ENCODE results near the gene SDR39U1.
"Not testable (repeated sequence)": the region's sequence is repeated elsewhere in the genome, so short reads cannot be mapped to it uniquely, and the experiment has no call there.

The SDR39U1 gene, protein sequence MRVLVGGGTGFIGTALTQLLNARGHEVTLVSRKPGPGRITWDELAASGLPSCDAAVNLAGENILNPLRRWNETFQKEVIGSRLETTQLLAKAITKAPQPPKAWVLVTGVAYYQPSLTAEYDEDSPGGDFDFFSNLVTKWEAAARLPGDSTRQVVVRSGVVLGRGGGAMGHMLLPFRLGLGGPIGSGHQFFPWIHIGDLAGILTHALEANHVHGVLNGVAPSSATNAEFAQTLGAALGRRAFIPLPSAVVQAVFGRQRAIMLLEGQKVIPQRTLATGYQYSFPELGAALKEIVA

DNA sequence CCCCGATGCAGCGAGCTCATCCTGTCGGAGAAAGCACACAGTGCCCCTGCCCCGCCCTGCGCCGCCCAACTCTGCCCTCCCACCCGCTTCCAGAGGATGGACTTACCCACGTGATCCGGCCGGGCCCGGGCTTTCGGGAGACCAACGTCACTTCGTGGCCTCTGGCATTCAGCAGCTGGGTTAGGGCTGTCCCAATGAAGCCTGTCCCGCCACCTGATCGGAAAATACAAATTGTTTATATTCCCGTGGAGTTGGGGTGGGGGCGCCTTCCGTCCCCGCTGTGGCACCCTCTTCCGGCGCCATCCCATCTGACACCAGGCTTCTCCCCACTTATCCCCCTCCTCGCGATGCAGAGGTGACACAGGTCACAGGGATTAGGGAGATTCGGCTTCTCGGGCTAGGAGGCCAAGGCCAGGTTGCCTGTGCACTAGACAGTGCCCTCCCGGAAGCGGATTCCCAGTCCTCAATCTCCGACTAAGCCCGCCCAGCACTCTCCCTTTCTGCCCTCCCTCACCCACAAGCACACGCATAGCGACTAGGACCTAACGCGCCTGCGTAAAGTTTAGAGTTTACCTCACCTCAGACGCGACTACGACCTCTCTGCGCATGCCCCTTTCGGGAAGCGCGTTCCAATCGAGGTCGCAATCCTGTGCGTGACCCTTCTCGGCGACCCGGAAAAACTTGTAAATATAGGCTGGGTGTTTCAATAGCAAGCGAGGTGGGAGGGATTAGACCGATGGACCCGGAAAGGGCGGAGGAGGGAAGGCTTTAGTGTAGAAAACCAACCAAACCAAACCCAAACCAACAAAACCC, at the start of gene SDR39U1:
TSS of gene SDR39U1 (minus strand) at position 537 of the 813 bp plus-strand sequence. CDS start at position 530, 7 bp downstream.
- H3K27me3 ChIP-seq: no peaks in the 10 kb centered on the region
- DNase-seq: peak; percentile 98 to 99
- H3K4me1 ChIP-seq: peaks cover 0 to 22% (median 17%) of the 10 kb centered on the region in 4 donors
- H3K4me3 ChIP-seq: peak within 1 kb of the TSS; percentile 69 to 90
- TF ChIP-seq, protein P1, sequence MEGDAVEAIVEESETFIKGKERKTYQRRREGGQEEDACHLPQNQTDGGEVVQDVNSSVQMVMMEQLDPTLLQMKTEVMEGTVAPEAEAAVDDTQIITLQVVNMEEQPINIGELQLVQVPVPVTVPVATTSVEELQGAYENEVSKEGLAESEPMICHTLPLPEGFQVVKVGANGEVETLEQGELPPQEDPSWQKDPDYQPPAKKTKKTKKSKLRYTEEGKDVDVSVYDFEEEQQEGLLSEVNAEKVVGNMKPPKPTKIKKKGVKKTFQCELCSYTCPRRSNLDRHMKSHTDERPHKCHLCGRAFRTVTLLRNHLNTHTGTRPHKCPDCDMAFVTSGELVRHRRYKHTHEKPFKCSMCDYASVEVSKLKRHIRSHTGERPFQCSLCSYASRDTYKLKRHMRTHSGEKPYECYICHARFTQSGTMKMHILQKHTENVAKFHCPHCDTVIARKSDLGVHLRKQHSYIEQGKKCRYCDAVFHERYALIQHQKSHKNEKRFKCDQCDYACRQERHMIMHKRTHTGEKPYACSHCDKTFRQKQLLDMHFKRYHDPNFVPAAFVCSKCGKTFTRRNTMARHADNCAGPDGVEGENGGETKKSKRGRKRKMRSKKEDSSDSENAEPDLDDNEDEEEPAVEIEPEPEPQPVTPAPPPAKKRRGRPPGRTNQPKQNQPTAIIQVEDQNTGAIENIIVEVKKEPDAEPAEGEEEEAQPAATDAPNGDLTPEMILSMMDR (IDR thresholded peaks at IDR 0.05): peak; percentile 6
- peaks cover 20 to 37% (median 36%) of the 10 kb centered on the region in 3 donors for H3K36me3 ChIP-seq
- intact Hi-C loops (cut with DNase I; ENCODE audit: low total_unique reads): no loop called here
- no peaks in the 10 kb centered on the region for H3K9me3 ChIP-seq
- peak within 1 kb of the TSS; percentile 99 for H3K27ac ChIP-seq

DNA sequence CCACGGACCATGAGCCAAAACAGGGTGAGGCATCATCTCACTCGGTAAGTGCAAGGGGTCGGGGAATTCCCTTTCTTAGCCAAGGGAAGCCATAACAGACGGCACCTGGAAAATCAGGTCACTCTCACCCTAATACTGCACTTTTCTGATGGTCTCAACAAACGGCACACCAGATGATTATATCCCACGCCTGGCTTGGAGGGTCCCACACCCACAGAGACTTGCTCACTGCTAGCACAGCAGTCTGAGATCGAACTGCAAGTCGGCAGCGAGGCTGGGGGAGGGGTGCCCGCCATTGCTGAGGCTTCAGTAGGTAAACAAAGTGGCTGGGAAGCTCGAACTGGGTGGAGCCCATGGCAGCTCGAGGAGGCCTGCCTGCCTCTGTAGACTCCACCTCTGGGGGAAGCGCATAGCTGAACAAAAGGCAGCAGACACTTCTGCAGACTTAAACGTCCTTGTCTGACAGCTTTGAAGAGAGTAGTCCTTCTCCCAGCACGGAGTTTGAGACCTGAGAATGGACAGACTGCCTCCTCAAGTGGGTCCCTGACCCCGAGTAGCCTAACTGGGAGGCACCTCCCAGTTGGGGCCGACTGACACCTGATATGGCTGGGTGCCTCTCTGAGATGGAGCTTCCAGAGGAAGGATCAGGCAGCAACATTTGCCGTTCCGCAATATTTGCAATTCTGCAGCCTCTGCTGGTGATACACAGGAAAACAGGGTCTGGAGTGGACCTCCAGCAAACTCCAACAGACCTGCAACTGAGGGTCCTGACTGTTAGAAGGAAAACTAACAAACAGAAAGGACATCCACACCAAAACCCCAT, 49.2 kb upstream of the SDR39U1 start:
- H3K27me3 ChIP-seq; H3K36me3 ChIP-seq; H3K4me1 ChIP-seq; H3K27ac ChIP-seq; intact Hi-C loops (cut with DNase I; ENCODE audit: low total_unique reads); H3K4me3 ChIP-seq; DNase-seq; H3K9me3 ChIP-seq: not testable (repeated sequence)

DNA sequence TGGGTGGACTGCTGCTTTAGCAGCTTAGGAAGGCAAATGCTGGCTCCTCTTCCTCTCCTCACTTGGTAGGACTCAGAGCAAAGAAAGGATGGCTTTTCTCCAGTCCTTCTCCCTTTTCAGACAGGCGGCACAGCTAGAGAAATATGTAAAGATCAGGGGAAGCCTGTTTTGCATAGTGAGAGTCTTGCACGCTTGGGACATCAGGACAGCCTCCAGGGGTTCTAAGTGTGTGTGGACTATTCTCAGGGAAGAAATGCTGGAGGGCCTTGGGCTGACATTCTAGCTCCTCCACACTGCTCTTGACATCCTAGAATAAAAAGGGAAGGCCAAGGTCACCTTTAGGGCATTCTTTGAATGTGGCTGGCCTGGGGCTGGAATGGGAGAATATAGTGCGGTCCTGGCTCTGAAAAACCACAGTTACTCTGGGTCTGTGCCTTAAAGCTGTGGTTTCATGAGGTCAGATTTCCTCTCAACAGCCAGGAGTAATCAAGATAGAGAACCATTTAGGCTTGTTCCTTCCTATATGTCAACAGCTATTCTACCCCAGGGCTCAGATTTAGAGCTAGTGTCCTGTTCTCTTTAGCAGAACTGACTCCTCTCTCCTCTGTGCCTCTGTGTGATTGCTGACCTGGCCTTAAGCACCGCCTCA, 41.2 kb upstream of the SDR39U1 start:
- DNase-seq: no peak
- no peak overlapping the region for H3K27ac ChIP-seq
- H3K36me3 ChIP-seq: no peaks in the 10 kb centered on the region
- H3K27me3 ChIP-seq: no peaks in the 10 kb centered on the region
- intact Hi-C loops (cut with DNase I; ENCODE audit: low total_unique reads): no loop called here
- TF ChIP-seq, protein P1 (IDR thresholded peaks at IDR 0.05): no peak
- H3K4me1 ChIP-seq: no peaks in the 10 kb centered on the region
- no peaks in the 10 kb centered on the region for H3K9me3 ChIP-seq
- H3K4me3 ChIP-seq: no peak overlapping the region

DNA sequence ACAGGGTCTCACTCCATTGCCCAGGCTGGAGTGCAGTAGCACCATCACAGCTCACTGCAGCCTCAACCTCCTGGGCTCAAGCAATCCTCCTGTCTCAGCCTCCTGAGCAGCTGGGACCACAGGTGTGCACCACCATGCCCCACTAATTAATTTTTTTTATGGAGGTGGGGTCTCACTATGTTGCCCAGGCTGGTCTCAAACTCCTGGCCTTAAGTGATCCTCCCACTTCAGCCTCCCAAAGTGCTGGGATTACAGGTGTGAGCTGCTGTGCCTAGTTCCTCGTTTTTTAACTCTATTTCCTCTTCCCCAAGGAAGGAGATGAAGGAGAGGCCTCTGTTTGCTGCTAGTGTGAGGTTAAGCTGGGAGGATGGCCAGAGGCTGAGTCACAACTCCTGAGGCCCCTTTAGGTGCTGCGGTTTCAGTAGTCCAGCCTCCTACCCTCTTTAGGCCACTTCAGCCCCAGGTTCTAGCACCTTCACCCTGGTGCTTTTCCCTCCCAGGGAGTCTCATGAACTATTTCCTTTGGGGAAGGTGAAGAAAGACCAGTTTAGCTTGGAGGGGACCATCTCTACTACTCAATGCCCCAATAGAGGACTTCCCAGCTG, 40.2 kb upstream of the SDR39U1 start:
- H3K9me3 ChIP-seq; H3K4me1 ChIP-seq; intact Hi-C loops (cut with DNase I; ENCODE audit: low total_unique reads); DNase-seq; H3K27me3 ChIP-seq; H3K4me3 ChIP-seq; H3K27ac ChIP-seq; H3K36me3 ChIP-seq: not testable (repeated sequence)

DNA sequence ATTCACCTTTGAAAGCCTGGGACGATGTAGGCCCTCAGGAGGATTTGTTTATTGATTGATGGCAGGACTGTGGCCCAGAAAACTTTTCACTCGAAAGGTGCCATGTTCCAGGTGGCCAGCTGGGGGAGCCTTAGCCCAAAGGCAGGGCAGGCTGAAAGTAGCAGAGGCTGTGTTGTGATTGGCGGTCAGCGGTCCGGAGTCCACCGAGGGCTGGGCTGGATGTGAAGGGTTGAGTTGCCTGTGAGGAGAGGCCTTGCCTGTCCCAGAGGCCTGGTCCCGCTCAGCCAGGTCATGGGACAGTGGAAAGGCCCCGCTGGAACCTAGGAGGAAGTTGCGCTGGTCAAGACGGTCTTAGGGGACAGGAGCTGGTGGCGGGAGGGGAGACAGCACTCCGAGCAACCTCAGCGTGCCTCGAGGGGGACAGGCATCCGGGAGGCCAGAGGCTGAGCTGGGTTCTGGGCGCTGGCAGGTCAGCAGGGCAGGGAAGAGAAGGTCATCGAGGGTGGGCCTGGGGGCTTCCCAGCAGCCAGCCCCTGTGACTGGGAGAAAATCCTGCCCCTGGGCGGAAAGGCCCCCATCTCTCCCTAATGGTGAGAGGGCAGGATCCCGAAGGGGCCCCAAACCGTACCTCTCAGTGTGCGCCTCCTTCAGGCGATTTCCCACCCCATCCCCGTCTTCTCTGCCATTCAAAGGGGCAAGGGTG, 39.2 kb upstream of the SDR39U1 start:
- no peaks in the 10 kb centered on the region for H3K27me3 ChIP-seq
- no peaks in the 10 kb centered on the region for H3K4me1 ChIP-seq
- H3K36me3 ChIP-seq: no peaks in the 10 kb centered on the region
- TF ChIP-seq, protein P1 (IDR thresholded peaks at IDR 0.05): no peak
- H3K27ac ChIP-seq: no peak overlapping the region
- H3K4me3 ChIP-seq: no peak overlapping the region
- no peak for DNase-seq
- H3K9me3 ChIP-seq: no peaks in the 10 kb centered on the region
- intact Hi-C loops (cut with DNase I; ENCODE audit: low total_unique reads): no loop called here

DNA sequence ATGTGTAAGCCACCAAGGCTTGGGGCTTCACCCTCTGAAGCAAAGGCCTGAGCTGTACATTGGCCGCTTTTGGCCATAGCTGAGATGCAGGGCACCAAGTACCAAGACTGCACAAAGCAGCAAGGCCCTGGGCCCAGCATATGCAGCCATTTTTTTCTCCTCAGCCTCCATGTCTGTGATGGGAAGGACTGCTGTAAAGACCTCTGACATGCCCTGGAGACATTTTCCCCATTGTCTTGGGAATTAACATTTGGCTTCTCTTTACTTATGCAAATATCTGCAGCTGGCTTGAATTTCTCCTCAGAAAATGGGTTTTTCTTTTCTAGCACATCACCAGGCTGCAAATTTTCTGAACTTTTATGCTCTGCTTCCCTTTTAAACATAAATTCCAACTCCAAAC, 37.4 kb upstream of the SDR39U1 start:
- H3K27me3 ChIP-seq; H3K4me1 ChIP-seq; intact Hi-C loops (cut with DNase I; ENCODE audit: low total_unique reads); H3K36me3 ChIP-seq; H3K9me3 ChIP-seq; H3K4me3 ChIP-seq; H3K27ac ChIP-seq; DNase-seq: not testable (repeated sequence)

Measured in tibial artery (tissue), 4 donors.